Neural cell (in vitro differentiated cells): ENCODE data around the gene ZNF814.
"Not testable (repeated sequence)": the region's sequence is repeated elsewhere in the genome, so short reads cannot be mapped to it uniquely, and the experiment has no call there.

Experiments used
- CTCF ChIP-seq: fragments of 450-650 bp; IDR thresholded peaks from 2 replicates; pipeline ENCODE4 v1.5.1; 2014; ENCODE audit warnings: antibody characterized with exemption, mild to moderate bottlenecking, moderate library complexity; ENCODE audit not compliant: poor library complexity, severe bottlenecking
- POLR2AphosphoS5 ChIP-seq: IDR thresholded peaks from 2 replicates; pipeline ENCODE4 v1.6.1; 2012

- not testable (repeated sequence) for TF ChIP-seq CTCF, POLR2AphosphoS5
Measured at GRCh38 chr19:57862351-57862750, 26.5 kb downstream of the ZNF814 start.
